ENCODE data around the gene PHKB.

PHKB gene

GRCh38 chr16:47604306-47604705 is 143.2 kb downstream of the PHKB start:
- Histone ChIP-seq H3K36me3 (ENCODE audit: control insufficient read depth, insufficient read depth, low read length, severe bottlenecking) (peaks cover 14% of the 10 kb centered on the region), H3K9ac (ENCODE audit: low read length) (no peak overlapping the region), H3K27me3 (replicated peaks; ENCODE audit: control insufficient read depth, insufficient read depth, low read length) (no peaks in the 10 kb centered on the region), H3K4me3 (ENCODE audit: low read length) (no peak overlapping the region), H3K4me1 (ENCODE audit: control insufficient read depth, insufficient read depth, low read length) (no peaks in the 10 kb centered on the region), H3K9me3 (ENCODE audit: control insufficient read depth, low read length) (peaks cover 2% of the 10 kb centered on the region)
- no peak for DNase-seq (ENCODE audit: low read depth)

GRCh38 chr16:47611042-47611441 is 149.9 kb downstream of the PHKB start:
- Histone ChIP-seq H3K4me1 (ENCODE audit: control insufficient read depth, insufficient read depth, low read length) (peaks cover 11% of the 10 kb centered on the region), H3K4me3 (ENCODE audit: low read length) (no peak overlapping the region), H3K36me3 (ENCODE audit: control insufficient read depth, insufficient read depth, low read length, severe bottlenecking) (peaks cover 26% of the 10 kb centered on the region), H3K27me3 (replicated peaks; ENCODE audit: control insufficient read depth, insufficient read depth, low read length) (no peaks in the 10 kb centered on the region), H3K9me3 (ENCODE audit: control insufficient read depth, low read length) (peaks cover 2% of the 10 kb centered on the region), H3K9ac (ENCODE audit: low read length) (no peak overlapping the region)
- no peak for DNase-seq (ENCODE audit: low read depth)

DNA sequence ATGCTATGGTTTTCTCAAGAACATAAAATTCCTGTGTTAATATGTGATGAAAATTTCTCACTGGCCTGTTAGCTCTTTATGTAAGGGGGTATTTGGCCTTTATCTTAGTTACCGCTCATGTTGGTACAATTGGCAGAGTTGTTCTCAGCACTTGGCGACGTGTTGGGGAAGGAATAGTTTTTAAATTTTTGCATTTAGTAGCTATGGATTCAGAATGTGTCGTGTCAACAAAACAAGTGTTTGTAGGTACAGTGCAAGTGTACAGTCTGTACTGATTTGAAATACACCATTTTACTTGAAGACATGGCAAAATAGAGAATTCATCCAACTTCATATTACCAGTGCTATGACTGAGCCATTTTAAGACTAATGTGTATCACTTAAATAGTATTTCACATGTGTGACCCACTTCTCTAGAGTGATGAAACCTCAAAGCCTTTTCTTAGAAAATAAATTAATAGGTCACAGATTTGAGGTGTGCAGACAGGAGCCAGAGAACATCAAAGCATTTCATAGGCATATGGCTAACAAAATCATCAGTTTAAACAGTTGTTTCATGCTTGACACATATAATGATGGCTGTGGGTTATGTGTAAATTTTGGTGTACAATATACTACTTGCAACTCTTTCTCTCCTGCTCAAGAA is 150.8 kb downstream of the PHKB start:
- Histone ChIP-seq H3K27me3 (replicated peaks; ENCODE audit: control insufficient read depth, insufficient read depth, low read length) (no peaks in the 10 kb centered on the region), H3K4me1 (ENCODE audit: control insufficient read depth, insufficient read depth, low read length) (peaks cover 11% of the 10 kb centered on the region), H3K9me3 (ENCODE audit: control insufficient read depth, low read length) (peaks cover 2% of the 10 kb centered on the region), H3K9ac (ENCODE audit: low read length) (no peak overlapping the region), H3K36me3 (ENCODE audit: control insufficient read depth, insufficient read depth, low read length, severe bottlenecking) (peaks cover 26% of the 10 kb centered on the region), H3K4me3 (ENCODE audit: low read length) (no peak overlapping the region)
- no peak for DNase-seq (ENCODE audit: low read depth)

GRCh38 chr16:47612711-47613110 is 151.6 kb downstream of the PHKB start:
- Histone ChIP-seq H3K27me3 (replicated peaks; ENCODE audit: control insufficient read depth, insufficient read depth, low read length) (no peaks in the 10 kb centered on the region), H3K4me1 (ENCODE audit: control insufficient read depth, insufficient read depth, low read length) (peaks cover 11% of the 10 kb centered on the region), H3K9me3 (ENCODE audit: control insufficient read depth, low read length) (peaks cover 2% of the 10 kb centered on the region), H3K36me3 (ENCODE audit: control insufficient read depth, insufficient read depth, low read length, severe bottlenecking) (peaks cover 22% of the 10 kb centered on the region), H3K9ac (ENCODE audit: low read length) (no peak overlapping the region), H3K4me3 (ENCODE audit: low read length) (no peak overlapping the region)
- peak; percentile 3 for DNase-seq (ENCODE audit: low read depth)

DNA sequence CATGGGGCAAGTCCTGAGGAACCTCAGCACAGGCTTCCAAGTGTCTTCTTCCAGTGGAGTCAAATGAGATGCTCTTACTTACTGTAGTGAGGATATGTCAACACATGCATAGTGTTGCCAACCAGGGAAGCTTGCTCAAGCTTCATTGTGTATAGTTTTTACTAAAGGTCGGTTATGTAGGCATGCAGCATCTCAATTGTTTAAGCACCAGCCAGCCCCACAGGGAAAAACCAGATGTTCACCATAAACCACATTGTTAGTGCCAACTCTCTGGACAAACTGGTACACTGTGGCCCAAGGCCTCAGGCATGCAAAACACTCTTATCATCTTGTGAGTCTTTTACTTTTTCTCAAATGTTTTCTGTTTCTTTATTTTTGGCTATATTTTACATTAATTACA is 152.1 kb downstream of the PHKB start:
- H3K9me3 ChIP-seq (ENCODE audit: control insufficient read depth, low read length): peaks cover 2% of the 10 kb centered on the region
- no peak overlapping the region for H3K9ac ChIP-seq (ENCODE audit: low read length)
- peak; percentile 17 for DNase-seq (ENCODE audit: low read depth)
- peaks cover 22% of the 10 kb centered on the region for H3K36me3 ChIP-seq (ENCODE audit: control insufficient read depth, insufficient read depth, low read length, severe bottlenecking)
- H3K27me3 ChIP-seq (replicated peaks; ENCODE audit: control insufficient read depth, insufficient read depth, low read length): no peaks in the 10 kb centered on the region
- peaks cover 11% of the 10 kb centered on the region for H3K4me1 ChIP-seq (ENCODE audit: control insufficient read depth, insufficient read depth, low read length)
- no peak overlapping the region for H3K4me3 ChIP-seq (ENCODE audit: low read length)

DNA sequence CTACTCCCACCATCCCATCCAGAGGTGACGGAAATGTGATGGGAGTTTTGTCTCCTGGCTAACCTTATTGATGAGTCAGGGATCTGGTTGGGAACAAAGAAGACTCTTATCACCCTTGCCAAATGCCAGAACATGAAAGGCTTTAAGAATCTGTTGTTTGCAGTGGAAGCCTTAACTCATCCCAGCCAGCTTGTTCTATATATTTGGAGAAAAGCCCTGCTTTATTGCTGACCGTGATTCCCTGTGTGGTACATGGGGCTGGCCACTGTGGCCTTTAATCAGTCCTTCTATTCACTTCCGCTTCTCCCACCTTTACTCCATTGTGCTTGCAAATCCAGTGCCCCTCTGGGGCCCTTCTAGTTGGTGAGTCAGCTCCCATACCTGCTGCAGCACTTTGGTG is 156.6 kb downstream of the PHKB start:
- Histone ChIP-seq H3K36me3 (ENCODE audit: control insufficient read depth, insufficient read depth, low read length, severe bottlenecking) (peaks cover 14% of the 10 kb centered on the region), H3K9me3 (ENCODE audit: control insufficient read depth, low read length) (no peaks in the 10 kb centered on the region), H3K4me3 (ENCODE audit: low read length) (no peak overlapping the region), H3K27me3 (replicated peaks; ENCODE audit: control insufficient read depth, insufficient read depth, low read length) (no peaks in the 10 kb centered on the region), H3K4me1 (ENCODE audit: control insufficient read depth, insufficient read depth, low read length) (peaks cover 7% of the 10 kb centered on the region), H3K9ac (ENCODE audit: low read length) (no peak overlapping the region)
- no peak for DNase-seq (ENCODE audit: low read depth)

- H3K4me1 ChIP-seq (ENCODE audit: control insufficient read depth, insufficient read depth, low read length): no peaks in the 10 kb centered on the region
- H3K4me3 ChIP-seq (ENCODE audit: low read length): no peak overlapping the region
- peaks cover 7% of the 10 kb centered on the region for H3K36me3 ChIP-seq (ENCODE audit: control insufficient read depth, insufficient read depth, low read length, severe bottlenecking)
- no peaks in the 10 kb centered on the region for H3K27me3 ChIP-seq (replicated peaks; ENCODE audit: control insufficient read depth, insufficient read depth, low read length)
- DNase-seq (ENCODE audit: low read depth): no peak
- no peak overlapping the region for H3K9ac ChIP-seq (ENCODE audit: low read length)
- no peaks in the 10 kb centered on the region for H3K9me3 ChIP-seq (ENCODE audit: control insufficient read depth, low read length)
These were observed 161.5 kb downstream of the PHKB start for GRCh38 chr16:47622451-47623176.

DNA sequence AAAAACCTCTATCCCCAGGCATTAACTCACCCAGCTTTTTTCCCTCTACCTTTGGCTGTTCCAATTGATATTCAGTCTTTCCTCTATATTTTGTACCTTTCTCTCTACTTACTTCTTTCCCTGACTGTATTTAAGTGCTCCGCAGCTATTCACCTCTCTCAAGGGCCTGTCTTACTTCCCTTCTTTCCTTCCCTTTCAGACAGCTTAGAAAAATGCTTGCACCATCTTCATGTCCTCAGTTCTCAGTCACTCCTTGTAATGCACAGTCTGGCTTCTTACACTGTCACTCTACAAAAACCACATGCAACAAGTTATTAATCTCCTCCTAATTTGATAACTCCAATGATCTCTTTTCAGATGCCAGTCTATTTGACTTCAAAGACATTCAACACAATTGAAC is 163.4 kb downstream of the PHKB start:
- Histone ChIP-seq H3K27me3 (replicated peaks; ENCODE audit: control insufficient read depth, insufficient read depth, low read length) (no peaks in the 10 kb centered on the region), H3K9ac (ENCODE audit: low read length) (no peak overlapping the region), H3K4me1 (ENCODE audit: control insufficient read depth, insufficient read depth, low read length) (no peaks in the 10 kb centered on the region), H3K4me3 (ENCODE audit: low read length) (no peak overlapping the region), H3K36me3 (ENCODE audit: control insufficient read depth, insufficient read depth, low read length, severe bottlenecking) (peaks cover 3% of the 10 kb centered on the region), H3K9me3 (ENCODE audit: control insufficient read depth, low read length) (no peaks in the 10 kb centered on the region)
- DNase-seq (ENCODE audit: low read depth): no peak

- H3K27me3 ChIP-seq (replicated peaks; ENCODE audit: control insufficient read depth, insufficient read depth, low read length): no peaks in the 10 kb centered on the region
- no peaks in the 10 kb centered on the region for H3K9me3 ChIP-seq (ENCODE audit: control insufficient read depth, low read length)
- DNase-seq (ENCODE audit: low read depth): no peak
- peaks cover 3% of the 10 kb centered on the region for H3K36me3 ChIP-seq (ENCODE audit: control insufficient read depth, insufficient read depth, low read length, severe bottlenecking)
- H3K4me1 ChIP-seq (ENCODE audit: control insufficient read depth, insufficient read depth, low read length): no peaks in the 10 kb centered on the region
- H3K9ac ChIP-seq (ENCODE audit: low read length): no peak overlapping the region
- no peak overlapping the region for H3K4me3 ChIP-seq (ENCODE audit: low read length)
These were observed 164.0 kb downstream of the PHKB start for GRCh38 chr16:47625115-47625567.

DNA sequence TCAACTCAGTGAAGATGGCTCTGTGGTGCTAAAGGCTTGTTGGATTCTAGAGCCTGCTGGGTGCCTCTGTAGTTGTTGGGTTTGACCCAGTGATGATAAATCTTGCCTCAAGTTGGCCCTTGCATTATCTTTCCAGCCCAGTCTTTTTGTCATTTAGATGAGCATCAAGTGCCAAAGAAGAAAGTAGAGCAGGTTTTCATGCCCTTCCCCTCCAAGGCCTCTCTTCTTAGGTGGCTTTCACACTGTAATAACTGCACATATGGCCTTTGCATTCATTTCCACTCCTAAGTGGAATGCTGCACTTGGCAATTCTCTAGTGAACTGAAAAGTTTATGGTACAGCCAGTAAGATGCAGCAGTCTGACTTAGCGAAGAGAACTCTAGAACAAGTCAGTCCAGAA is 165.1 kb downstream of the PHKB start:
- Histone ChIP-seq H3K9ac (ENCODE audit: low read length) (no peak overlapping the region), H3K9me3 (ENCODE audit: control insufficient read depth, low read length) (no peaks in the 10 kb centered on the region), H3K36me3 (ENCODE audit: control insufficient read depth, insufficient read depth, low read length, severe bottlenecking) (peaks cover 3% of the 10 kb centered on the region), H3K27me3 (replicated peaks; ENCODE audit: control insufficient read depth, insufficient read depth, low read length) (no peaks in the 10 kb centered on the region), H3K4me1 (ENCODE audit: control insufficient read depth, insufficient read depth, low read length) (no peaks in the 10 kb centered on the region), H3K4me3 (ENCODE audit: low read length) (no peak overlapping the region)
- no peak for DNase-seq (ENCODE audit: low read depth)

GRCh38 chr16:47627085-47627639 is 166.0 kb downstream of the PHKB start:
- no peak for DNase-seq (ENCODE audit: low read depth)
- no peak overlapping the region for H3K9ac ChIP-seq (ENCODE audit: low read length)

More at GRCh38 chr16:47627085-47627639, 166.0 kb downstream of the PHKB start:
- no peaks in the 10 kb centered on the region for H3K4me1 ChIP-seq (ENCODE audit: control insufficient read depth, insufficient read depth, low read length)
- no peaks in the 10 kb centered on the region for H3K9me3 ChIP-seq (ENCODE audit: control insufficient read depth, low read length)
- no peak overlapping the region for H3K4me3 ChIP-seq (ENCODE audit: low read length)
- H3K27me3 ChIP-seq (replicated peaks; ENCODE audit: control insufficient read depth, insufficient read depth, low read length): no peaks in the 10 kb centered on the region
- H3K36me3 ChIP-seq (ENCODE audit: control insufficient read depth, insufficient read depth, low read length, severe bottlenecking): peaks cover 3% of the 10 kb centered on the region

Measured in adipocyte (in vitro differentiated cells).